Cerebellar cortex (tissue), 1 donor: ENCODE results near the gene TRIM27.
"Not testable (repeated sequence)": the region's sequence is repeated elsewhere in the genome, so short reads cannot be mapped to it uniquely, and the experiment has no call there.

Source experiments
- DNase-seq: peaks from one replicate; pipeline ENCODE4 v3.0.0-alpha.2; 2015; ENCODE audit warnings: low spot score

TRIM27 gene

DNA sequence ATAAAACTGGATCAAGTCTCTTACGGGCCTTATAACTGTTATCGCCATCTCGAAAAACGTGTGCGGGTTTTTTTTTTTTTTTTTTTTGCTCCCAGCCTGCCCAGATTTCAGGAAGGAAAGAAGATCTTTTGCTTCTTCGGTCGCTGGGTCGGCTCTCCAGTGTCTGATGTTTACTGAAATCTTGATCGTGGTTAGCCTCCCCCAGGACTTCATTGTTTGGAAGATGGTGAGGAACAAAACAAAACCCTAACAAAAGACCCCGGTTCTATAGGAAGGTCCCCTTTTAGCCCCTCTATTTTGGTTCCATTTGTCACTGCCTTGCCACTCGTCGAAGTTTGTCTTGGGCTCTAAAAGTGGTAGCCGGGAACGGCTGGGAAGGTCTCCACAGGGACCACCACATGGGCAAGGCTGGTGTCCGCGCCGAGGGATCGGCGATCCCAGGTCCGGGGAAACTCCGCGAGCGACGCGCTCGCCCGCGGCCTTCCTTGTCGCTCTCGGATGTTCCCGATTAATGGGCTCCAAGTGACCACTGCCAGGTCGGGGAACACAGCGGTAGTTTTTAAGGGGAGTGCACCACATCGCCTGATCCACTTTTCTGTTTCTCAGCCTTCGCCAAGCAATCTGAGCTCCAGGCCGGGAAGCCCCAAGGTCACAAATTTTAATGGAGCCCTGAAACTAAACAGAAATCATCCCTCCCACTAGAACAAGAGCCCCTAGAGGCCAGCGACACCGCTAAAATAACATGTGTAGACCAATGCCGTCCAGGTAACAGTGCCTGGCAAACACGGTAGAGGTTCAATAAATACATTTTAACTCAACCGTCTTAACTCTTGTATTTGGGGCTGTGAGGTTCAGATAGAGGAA lies 27.0 kb downstream of the TRIM27 start:
- DNase-seq, result peak; percentile 86

DNA sequence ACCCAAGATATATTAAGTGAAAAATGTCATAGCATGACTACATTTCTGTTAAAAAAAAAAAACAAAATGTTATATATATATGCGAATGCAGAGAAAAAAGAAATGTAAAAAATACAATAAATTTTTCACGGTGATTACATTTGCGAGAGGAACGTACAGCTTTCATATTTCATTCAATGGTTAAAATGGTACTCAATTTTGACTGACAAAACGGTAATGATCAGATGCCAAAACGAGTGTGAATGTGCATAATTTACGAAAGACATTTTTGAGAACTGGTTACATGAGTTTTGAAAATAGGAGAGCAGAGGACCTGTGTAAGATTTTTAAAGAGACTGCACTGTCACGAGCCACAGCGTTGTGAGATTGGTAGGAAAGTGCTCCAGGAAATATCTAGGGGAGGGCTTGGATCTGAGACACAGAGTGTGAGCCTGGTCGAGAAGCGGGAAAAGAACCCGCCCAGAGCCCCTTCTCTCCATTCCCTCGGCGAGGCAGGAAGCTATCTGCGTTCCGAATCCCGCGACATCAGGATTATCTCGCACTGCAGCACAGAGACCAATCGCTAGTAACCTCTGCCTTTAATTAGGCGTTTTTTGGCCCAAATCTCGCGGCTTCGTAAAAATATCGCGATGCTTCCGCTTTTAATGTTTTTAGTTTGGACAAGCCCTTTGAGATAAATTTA lies 28.5 kb downstream of the TRIM27 start:
- DNase-seq, result peak; percentile 98

DNA sequence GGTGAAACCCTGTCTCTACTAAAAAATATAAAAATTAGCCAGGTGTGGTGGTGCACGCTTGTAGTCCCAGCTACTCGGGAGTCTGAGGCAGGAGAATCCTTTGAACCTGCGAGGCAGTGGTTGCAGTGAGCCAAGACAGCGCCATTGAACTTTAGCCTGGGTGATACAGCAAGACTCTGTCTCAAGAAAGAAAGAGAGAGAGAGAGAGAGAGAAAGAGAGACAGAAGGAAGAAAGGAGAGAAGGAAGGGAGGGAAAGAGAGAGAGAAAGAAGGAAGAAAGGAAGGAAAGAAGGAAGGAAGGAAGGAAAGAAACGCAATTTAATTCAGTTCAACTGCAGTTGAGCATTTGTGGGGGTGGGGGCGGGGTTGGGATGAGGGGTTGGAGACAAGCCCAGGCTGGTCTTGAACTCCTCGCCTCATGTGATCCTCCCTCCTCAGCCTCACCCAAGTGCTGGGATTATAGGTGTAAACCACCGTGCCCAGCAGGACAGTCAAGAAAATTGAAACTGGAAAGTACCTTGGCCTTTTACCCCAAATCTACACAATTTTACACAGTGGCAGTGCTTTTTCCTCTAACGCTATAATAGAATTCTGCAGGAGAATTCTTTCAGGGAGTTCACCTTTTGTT lies 30.5 kb downstream of the TRIM27 start:
- no peak for DNase-seq

DNA sequence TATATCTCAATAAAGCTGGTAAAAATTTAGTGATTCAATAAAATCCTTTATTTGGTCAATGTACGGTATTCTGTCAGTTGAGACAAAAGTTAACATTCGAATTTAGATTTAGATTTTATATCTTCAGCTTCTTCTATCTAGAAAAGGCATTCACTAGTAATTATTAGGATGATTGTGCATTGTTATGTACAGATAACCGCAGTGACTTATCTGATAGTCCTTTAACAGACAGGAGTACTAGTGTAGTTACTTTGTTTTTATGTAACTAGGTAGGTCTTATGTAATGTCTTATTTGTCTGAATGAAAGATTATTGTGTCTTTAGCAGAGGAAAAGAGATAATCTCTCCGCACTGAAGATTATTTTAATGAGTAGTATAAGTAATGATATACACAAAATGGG lies 31.3 kb downstream of the TRIM27 start:
- DNase-seq, result no peak

DNA sequence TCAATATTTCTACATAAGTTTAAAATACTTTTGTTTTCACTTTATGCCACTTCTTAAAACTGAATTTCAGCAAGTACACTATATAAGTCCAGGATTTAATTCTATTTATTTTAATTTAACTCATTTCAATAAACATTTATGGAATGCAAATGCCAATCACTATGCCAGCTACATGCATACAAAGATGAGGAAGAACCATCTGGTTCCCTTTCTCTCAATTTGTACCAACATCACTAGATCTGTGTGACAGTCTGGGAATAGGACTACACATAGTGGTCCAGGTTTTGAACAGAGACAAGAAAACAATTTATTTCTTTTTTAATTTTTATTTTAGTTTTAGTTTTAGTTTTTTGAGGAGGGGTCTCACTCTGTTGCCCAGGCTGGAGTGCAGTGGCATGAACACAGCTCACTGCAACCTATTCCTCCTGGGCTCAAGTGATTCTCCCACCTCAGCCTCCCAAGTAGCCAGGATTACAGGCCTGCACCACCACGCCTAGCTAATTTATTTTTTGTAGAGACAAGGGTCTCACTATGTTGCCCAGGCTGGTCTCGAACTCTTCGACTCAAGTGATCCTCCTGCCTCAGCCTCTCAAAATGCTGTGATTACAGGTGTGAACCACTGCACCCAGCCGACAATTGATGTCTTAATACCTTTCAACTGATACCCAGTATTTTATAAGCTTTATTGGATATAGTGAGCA lies 35.8 kb downstream of the TRIM27 start:
- DNase-seq, result no peak

DNA sequence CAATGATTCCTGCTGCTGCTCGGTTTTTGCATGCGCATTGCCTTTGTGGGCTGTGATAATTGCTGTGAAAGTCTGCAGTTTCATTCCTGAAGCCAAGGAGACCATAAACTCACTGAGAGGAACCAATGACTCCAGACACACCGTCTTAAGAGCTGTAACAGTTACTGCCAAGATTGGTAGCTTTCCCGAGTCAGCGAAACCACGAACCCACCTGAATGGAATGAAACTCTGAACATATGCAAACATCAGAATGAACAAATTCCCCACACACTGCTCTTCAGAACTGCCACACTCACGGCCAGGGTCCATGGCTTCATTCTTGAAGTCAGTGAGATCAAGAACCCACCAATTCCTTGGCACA lies 37.7 kb downstream of the TRIM27 start:
- DNase-seq, result no peak

DNA sequence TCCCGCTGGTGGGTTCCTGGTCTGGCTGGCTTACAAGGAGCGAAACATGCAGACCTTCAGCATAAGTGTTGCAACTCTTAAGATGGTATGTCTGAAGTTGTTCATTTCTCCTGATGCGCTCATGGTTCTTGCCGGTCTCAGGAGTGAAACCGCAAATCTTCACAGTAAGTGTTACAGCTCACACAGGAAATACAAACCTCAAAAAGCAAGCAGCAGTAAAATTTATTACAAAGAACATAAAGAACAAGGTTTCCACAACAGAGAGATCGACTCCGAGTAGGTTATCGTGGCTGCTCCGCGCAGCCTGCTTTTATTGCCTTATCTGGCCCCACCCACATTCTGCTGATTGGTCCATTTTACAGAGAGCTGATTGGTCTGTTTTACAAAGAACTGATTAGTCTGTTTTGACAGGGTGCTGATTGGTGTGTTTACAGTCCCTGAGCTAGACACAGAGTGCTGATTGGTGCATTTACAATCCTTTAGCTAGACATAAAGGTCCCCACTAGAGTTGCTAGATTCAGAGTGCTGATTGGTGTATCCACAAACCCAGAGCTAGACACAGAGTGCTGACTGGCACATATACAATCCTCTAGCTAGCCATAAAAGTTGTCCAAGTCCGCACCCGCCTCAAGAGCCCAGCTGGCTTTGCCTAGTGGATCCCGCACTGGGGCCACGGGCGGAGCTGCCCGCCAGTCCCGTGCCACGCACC lies 39.2 kb downstream of the TRIM27 start:
- DNase-seq, result no peak

DNA sequence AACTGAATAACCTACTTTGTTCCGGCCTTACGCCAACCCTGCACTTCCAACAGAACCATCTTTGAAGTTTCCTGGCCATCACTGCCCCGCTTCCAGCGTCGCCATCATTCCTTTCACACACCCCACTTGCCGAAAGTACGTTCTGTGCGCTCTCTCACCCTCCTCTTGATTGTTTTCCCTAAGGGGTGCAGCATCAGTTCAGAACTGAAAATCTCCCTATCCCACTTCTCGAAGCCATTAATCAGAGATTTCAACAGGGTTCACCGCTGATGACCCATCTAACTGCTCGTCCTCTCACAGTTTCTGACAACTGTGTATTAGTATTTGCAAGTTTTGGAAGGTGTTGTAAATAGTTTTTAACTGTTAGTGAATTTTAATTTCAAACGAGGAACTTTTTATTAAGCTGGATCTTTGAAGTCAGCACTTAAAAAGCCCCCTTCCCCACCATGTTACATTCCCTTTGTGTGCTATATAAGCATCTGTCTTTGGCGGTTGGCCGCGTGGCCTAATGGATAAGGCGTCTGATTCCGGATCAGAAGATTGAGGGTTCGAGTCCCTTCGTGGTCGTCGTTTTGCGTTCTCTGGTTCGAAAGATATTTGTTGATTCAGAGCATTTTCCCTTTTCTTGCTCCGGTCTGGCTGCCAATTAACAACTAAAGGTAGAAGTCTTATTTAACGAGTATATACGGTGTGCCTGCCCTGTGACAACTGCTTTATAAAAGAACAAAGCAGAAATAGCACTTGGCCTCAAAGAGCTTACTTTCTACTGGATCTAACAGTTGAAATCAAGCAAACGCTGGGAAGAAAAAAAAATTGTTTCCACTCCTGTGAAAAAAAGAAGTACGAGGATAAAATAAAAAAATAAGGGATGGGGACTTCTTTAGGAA lies 42.6 kb downstream of the TRIM27 start:
- DNase-seq, result peak; percentile 78

DNA sequence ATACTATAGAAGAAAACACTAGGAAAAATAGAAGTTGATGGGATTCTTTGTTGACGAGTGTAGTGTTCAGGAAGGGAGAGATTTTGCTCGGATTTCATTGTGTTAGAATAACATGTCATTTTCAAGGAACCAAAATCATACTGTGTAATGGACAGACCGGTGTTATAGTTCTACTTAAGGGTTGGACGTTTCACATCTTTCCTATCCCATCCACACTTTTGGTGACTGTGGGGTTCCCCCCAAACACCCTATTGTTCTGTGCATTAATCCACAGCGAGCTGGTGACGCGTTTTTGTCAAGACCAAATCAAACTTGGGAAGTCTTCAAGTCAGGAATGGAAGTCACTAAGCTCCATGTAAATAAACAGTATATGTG lies 43.3 kb downstream of the TRIM27 start:
- DNase-seq, result no peak

DNA sequence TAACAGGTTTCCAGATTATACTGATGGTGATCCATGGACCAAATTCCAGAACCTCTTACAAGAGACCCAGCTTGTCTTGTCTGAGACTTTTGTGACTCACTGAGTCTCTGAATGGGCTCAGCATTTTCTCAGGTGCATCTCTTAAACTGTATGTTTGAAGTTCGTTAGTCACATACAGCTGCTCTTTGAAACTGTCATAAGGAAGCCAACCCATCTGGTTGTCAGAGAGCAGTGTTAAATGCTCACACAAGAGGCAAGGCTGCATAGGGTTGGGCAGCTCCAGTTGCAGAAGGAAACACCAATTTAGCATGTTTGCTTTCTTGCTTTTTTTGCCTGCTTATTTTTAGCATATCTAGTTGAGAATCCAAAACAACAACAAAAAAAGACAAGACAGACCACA lies 47.1 kb downstream of the TRIM27 start:
- DNase-seq, result no peak

DNA sequence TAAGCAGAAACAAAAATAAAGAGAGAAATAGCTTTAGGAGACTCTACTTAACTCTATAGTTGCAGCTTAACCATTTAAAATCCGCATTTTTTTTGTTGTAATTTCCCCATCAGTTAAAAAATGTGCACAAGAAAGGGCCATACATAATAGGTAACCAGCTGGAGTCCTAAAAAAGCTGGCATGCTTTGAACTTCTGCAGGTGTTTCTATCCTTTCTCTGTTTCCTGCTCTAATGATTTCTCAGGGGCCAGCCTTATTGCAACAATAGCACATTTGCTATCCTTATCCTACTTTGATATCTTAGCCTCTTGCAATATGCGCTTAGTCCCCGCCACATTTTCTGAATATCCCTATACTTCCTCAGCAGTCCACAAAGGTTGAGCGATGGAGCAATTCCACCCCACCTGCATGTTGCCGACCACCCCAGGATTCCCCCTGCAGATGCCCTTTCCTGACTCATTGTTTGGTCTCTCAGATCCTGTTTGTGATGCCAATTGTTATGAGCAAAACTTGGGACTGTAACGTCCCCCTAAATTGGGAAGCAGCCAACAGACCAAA lies 48.5 kb downstream of the TRIM27 start:
- no peak for DNase-seq

DNA sequence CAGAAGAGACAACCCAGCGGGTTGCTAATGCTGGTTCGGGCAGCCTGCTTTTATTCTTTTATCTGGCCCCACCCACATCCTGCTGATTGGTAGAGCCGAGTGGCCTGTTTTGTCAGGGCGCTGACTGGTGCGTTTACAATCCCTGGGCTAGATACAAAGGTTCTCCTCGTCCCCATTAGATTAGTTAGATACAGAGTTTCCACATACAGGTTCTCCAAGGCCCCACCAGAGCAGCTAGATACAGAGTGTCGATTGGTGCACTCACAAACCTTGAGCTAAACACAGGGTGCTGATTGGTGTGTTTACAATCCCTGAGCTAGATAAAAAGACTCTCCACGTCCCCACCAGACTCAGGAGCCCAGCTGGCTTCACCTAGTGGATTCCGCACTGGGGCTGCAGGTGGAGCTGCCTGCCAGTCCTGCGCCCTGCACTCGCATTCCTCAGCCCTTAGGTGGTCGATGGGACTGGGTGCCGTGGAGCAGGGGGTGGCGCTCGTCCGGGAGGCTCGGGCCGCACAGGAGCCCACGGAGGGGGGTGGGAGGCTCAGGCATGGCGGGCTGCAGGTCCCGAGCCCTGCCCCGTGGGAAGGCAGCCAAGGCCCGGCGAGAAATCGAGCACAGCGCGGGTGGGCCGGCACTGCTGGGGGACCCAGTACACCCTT lies 51.5 kb downstream of the TRIM27 start:
- not testable (repeated sequence) for DNase-seq

DNA sequence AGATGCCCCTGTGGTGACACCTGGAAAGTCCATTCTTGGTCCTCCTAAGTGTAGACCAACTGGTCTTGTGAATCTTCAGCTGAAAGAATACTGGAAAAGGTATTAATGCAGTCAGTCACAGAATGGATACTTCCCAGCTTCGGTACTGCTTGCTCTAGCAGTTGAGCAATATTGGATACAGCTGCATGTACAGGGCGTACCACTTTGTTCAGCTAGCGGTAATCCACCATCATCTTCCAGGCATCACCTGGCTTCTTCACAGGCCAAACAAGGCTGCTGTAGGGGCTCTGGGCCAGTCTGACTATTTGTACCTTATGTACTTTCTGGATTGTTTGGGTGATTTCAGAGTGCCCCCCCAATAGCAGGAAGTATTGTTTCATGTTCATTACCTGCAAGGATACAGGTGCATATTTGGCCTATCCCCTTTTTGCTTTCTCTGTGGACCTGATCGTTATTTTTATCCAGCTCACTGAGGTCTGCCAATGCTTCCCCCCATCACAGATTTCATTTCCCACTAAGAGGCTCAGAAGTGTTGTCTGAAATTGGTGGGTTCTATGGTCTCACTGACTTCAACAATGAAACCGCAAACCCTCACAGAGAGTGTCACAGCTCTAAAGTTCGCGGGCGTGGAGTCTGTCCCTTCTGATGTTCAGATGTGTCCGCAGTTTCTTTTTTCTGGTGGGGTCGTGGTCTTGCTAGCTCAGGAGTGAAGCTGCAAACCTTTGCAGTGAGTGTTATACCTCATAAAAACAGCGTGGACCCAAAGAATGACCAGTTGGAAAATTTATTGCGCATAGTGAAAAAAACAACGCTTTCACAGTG lies 52.2 kb downstream of the TRIM27 start:
- no peak for DNase-seq

DNA sequence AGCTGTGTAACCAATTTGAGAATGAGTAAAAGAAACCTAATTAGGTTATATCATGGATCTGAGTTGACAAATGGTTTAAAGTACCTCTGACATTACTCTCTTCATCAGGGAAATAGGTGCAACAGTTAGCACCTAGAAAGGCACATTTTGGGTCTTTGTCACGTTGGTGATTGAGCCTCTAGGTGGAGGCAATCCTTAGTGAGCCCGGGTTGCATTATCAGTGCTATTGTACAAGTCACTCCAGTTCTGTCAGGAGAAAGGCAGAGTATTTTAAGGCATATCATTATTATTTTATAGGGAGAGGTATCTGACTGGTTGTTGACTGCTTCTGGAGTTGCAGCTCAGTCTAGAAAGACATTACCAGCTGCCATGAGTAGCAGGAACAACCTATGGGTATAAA lies 54.9 kb downstream of the TRIM27 start:
- no peak for DNase-seq

DNA sequence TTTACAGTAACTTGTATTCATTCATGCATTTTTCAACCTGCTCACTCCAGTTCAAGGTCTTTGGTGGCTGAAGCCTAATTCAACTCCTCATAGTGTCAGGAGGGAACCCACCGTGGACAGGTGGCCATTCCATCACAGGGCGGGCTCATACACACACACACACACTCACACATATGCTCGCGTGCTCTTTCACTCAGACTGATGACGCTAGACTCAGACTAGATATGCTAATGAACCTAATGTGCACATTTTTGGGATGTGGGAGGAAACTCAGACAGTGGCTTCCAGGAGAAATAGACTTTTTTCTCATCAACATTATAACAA lies 56.7 kb downstream of the TRIM27 start:
- DNase-seq, result peak; percentile 53

DNA sequence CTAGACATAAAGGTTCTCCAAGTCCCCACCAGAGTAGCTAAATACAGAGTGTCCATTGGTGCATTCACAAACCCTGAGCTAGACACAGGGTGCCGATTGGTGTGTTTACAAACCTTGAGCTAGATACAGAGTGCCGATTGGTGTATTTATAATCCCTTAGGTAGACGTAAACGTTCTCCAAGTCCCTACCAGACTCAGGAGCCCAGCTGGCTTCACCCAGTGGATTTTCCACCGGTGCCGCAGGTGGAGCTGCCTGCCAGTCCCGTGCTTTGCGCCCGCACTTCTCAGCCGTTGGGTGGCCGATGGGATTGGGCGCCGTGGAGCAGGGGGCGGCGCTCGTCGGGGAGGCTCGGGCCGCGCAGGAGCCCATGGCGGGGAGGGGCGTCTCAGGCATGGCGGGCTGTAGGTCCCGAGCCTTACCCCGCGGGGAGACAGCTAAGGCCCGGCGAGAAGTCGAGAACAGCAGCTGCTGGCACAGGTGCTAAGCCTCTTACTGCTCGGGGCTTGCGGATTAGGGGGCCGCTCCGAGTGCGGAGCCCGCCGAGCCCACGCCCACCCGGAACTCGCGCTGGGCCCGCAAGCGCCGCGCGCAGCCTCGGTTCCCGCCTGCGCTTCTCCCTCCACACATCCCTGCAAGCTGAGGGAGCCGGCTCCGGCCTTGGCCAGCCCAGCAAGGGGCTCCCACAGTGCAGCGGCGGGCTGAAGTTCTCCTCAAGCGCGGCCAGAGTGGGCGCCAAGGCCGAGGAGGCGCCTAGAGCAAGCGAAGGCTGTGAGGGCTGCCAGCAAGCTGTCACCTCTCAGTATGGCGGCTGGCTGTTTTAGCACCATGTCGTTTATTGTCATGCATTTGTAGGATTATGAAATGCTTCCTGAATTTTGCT lies 57.3 kb downstream of the TRIM27 start:
- DNase-seq, result peak; percentile 59

DNA sequence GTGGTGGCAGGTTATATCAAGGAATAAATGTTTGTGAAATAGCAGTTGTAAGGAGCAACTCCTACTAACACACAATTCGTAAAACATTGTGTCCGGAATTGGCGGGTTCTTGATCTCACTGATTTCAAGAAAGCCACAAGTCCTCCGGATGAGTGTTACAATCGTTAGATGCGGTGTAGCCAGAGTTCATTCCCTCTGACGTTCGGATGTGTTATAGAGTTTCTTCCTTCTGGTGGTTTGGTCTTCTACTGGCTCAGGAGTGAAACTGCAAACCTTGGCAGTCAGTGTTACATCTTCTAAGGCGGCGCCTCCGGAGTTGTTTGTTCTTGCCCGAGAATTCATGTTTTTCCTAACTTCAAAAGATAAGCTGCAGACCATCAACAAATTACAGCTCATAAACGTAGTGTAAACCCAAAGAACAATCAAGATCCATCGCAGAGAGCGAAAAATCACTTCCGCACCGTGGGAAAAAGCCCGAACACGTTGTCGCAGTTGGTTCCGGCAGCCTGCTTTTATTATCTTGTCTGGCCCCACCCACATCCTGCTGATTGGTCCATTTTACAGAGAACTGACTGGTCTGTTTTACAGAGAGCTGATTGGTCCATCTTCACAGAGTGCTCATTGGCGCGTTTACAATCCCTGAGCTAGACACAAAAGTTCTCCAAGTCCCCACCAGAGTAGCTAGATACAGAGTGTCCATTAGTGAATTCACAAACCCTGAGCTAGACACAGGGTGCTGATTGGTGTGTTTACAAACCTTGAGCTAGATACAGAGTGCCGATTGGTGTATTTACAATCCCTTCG lies 58.2 kb downstream of the TRIM27 start:
- peak; percentile 57 for DNase-seq
